ENCODE results near the gene KRTAP12-1.

DNA sequence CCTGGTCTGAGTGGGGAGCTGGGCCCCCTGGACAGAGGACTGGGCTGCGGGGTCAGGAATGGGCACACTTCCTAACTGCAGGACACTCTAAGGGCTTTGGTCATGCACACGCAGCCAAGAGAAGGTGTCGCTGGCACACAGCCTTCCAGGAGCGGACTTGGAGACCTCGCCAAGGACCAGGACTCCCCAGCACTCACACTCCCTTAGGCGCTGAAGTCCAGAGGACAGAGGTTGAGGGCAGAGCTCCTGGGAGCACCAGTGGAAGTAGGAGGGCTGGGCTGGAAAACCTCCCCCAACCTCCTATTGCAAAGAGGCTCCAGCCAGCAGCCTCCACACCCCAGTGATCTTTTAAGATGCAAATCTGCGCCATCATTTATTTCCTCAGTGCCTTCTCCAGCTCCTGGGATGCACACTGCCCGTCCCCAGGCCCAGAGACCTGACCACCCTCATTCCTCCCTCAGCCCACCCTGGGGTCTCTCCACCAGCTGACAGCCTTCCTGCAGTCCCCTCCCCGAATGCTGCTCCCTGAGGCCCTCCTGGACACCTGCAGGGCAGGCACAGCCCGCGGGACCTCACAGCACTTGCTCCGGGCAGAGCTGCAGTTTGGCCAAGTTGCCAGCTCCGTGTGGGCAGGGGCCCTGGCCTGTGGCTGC is 26.4 kb upstream of the KRTAP12-1 start:
- TF ChIP-seq, protein P1, sequence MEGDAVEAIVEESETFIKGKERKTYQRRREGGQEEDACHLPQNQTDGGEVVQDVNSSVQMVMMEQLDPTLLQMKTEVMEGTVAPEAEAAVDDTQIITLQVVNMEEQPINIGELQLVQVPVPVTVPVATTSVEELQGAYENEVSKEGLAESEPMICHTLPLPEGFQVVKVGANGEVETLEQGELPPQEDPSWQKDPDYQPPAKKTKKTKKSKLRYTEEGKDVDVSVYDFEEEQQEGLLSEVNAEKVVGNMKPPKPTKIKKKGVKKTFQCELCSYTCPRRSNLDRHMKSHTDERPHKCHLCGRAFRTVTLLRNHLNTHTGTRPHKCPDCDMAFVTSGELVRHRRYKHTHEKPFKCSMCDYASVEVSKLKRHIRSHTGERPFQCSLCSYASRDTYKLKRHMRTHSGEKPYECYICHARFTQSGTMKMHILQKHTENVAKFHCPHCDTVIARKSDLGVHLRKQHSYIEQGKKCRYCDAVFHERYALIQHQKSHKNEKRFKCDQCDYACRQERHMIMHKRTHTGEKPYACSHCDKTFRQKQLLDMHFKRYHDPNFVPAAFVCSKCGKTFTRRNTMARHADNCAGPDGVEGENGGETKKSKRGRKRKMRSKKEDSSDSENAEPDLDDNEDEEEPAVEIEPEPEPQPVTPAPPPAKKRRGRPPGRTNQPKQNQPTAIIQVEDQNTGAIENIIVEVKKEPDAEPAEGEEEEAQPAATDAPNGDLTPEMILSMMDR (IDR thresholded peaks at IDR 0.05): no peak
- no peak for TF ChIP-seq POLR2A (IDR thresholded peaks at IDR 0.05)

Measured in testis (tissue), 2 donors.